NCI-H510A (cell line): ENCODE results near the gene CCDC88B.
A peak's percentile ranks its signal among the peaks of the same experiment; 100 is the strongest.

Source experiments
- DNase-seq: peaks from one replicate; lab custom pipeline; 2025; lab: John Stamatoyannopoulos, UW

Gene CCDC88B

GRCh38 chr11:64362339-64362738 lies 22.3 kb downstream of the CCDC88B start:
- DNase-seq: no peak

DNA sequence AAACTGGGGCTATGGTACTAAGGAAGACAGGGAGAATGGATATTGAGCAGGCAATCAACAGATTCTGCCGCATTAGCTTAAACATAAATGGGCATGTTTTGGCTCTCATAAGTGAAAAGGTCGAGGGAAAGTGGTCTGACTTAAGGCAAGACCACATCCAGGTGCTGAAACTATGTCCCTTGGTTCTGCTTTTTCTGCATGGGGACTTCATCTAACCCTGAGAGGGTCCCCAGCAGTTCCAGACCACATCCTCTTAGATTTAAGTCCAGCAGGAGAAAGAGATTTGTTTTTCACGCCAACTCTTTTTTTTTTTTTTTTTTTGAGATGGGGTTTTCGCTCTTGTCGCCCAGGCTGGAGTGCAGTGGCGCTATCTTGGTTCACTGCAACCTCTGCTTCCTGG lies 24.4 kb downstream of the CCDC88B start:
- no peak for DNase-seq

- no peak for DNase-seq
Observed at GRCh38 chr11:64364911-64365310, 24.9 kb downstream of the CCDC88B start.

GRCh38 chr11:64366751-64367150 lies 26.7 kb downstream of the CCDC88B start:
- DNase-seq: no peak

- no peak for DNase-seq
Observed at GRCh38 chr11:64367931-64368672, 28.1 kb downstream of the CCDC88B start.

GRCh38 chr11:64368673-64369074 lies 28.7 kb downstream of the CCDC88B start:
- DNase-seq: no peak

- no peak for DNase-seq
Observed at GRCh38 chr11:64369440-64370421, 29.7 kb downstream of the CCDC88B start.

DNA sequence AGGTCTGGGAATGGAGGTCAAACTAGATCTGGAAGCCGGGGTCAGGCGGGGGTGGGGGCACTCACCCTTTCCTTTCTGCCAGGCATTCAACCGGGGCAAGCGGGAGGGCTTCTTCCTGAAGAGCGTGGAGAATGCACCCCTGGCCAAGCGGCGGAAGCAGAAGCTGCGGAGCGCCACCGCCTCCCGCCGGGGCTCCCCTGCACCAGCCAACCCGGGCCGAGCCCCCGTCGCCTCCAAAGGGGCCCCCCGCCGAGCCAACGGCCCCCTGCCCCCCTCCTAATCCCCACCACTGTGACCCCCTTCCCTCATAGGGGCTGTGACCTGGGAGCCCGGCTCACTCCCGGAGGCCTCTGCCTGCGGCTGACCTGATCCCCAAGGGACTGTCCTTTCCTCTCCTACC lies 31.2 kb downstream of the CCDC88B start:
- DNase-seq: no peak

- no peak for DNase-seq
Observed at GRCh38 chr11:64372021-64372420, 32.0 kb downstream of the CCDC88B start.

DNA sequence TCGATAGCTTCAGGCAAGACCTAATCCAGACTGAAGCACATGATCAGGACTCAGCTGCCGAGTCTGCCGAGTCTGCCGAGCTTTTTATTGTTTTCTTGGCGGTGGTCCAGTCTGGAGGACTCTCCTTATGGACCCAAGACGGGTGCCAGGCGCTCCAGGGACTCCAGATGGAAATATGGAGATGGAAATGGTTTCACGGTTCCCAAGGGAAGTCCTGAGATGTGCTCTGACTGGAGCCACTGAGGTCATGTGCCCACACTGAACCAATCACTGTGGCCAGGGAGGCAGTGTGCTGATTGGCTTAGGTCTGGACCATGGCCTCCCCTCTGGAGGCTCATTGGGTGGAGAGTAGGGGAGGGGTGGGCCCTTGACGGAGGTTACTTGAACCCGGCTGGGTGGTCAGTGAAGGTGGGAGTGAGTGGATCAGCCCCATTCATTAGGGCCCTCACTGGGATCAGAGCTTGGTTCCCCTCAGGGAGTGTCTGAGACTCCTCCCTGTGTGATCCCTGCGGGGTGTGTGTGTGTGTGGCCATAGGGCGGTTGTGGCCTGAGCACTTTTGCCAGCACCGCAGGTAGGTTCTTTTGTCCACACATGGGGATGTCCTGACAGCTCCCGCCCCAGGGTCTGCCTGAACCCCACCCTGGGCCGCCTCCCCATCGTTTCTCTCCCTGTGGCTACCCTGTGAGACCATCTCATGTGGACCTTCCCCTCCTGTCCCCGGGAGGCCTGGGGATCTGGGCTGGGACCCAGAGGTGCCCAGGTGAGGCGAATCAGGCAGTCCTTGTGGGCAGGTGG lies 33.0 kb downstream of the CCDC88B start:
- peak; percentile 90 for DNase-seq

- no peak for DNase-seq
Observed at GRCh38 chr11:64373598-64373974, 33.6 kb downstream of the CCDC88B start.

GRCh38 chr11:64376071-64376470 lies 36.1 kb downstream of the CCDC88B start:
- DNase-seq: no peak

GRCh38 chr11:64378335-64378880 lies 38.4 kb downstream of the CCDC88B start:
- no peak for DNase-seq

DNA sequence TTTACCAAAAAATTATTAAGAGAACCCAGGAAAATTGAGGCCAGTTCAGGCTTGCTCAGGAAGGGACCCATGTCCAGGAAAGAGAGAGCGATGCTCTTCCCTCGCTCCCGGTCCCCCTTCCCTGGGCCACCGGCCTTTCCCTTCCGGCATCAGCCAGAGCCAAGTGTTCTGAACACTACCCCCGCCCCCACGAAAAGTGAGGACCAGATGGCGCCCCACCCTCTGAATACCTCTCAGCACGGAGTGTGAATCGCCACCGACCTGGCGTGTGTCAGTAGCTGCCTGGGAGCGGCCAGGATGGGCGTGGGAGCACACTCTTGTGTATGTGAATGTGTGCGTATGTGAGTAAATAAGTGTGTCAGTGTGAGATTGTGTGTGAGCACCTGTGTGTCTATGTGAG lies 39.2 kb downstream of the CCDC88B start:
- no peak for DNase-seq

GRCh38 chr11:64379817-64380709 lies 40.1 kb downstream of the CCDC88B start:
- DNase-seq: no peak

GRCh38 chr11:64381350-64381749 lies 41.3 kb downstream of the CCDC88B start:
- DNase-seq: no peak

DNA sequence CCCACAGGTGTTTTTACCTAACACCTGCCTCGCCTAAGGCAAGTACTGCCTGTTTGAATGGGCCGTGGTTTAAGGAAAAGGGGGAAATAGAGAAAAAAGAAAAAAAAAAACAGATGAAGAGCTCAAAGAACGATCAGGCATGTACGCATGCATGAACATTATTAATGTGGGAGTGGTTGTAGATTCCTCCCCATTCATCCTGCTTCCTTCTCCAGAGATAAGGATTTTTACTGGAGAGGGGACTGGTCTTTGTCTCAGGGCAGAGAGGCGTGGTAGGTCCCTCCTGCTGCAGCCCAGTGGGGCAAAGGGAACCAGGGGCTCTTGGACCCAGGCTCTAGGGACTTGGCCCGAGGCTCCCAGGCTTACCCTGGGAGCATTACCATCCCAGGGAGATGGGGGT lies 42.0 kb downstream of the CCDC88B start:
- DNase-seq: no peak

GRCh38 chr11:64382586-64382985 lies 42.6 kb downstream of the CCDC88B start:
- DNase-seq: no peak

GRCh38 chr11:64383580-64383979 lies 43.6 kb downstream of the CCDC88B start:
- no peak for DNase-seq

GRCh38 chr11:64384028-64384737 lies 44.2 kb downstream of the CCDC88B start:
- DNase-seq: no peak
